NCI-H748 treated with DMSO at 0.1 percent for 48 hours (cell line): ENCODE results near the gene TRH.
"Not testable (repeated sequence)": the region's sequence is repeated elsewhere in the genome, so short reads cannot be mapped to it uniquely, and the experiment has no call there.

Source experiments
- DNase-seq: peaks from one replicate; lab custom pipeline; 2025; lab: John Stamatoyannopoulos, UW

TRH gene

DNA sequence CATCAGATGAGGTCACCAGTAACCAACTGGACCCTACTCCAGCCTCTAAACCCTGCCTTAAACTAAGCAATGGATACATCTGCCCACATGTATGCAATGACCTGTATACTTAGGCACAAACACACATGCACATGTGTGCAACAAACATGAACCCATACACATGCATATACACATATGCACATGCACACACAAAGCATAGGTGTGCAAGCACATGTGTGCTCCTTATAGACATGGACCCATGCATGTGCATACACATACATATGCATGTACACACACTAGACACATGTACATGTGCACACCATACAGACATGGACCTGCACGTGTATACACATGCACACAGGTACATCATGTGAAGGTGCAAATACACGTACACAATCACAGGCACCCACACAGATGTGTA, 8.6 kb upstream of the TRH start:
- no peak for DNase-seq

DNA sequence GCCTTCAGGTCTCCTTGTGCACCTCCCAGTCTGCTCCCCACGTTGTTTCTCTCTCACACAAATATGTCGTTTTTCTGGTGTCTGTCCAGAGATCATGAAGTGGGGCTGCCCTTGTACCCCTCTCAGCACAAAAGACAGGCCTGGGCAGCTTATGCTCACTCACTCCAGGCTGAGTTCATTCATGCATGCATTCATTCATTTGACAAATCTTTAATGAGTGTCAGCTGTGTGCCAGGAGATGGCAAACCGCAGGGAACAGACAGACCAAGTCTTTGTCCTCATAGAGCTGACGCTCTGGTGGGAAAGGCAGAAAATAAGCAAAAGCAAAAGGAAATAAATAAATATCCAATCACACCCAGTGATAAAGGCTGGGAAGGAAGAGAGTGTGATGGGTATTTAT, 7.6 kb upstream of the TRH start:
- no peak for DNase-seq

DNA sequence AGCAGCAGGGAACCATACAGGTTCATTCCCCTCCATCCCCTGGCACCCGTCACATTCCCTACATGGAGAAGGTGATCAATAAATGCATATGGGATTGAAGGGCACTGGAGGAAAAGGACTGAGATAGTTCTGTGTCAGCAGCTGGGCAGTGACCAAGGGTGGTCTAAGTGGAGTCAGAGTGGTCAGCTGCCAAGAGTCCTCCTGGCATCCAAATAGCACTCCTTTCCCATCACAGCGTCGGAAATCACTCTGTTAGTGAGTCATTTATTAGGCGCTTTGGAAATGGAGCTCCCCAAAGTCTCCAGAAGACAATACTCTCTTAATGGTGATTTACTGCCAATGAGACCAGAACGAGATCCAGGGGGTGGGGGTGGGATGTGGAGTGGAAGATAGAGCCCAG, 6.8 kb upstream of the TRH start:
- DNase-seq = no peak

DNA sequence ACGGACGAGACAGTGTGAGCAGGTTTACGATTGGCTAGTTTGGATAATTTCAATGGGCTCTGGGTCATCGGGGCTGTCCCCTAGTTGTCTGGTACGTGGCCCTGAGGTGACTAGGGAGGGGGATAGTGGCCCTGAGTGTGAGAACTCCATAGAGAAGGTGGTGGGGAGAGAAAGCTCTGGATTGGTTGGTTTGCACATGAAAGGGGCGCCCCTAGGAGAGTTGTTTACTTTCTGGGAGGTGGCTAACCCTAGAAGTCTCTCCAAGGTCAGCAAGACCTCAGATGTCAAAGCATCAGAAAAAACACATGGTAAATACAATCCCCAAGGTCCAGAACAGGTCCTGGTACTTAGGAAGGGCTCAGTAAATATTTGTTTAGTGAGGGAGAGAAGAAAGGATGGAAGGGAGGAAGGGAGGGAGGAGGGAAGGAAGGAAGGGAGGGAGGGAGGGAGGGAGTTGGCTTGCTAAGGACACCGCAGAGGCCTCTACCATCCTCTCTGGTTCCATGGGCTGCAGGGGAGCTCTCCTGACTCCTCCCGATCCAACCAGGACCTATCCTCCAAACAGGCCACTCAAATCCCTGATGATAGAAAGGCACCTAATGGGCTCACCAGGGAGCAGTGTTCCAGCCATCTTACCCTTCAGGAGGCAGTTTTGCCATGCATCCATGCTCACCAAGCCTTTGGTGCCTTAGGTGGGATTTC, 3.0 kb upstream of the TRH start:
- peak; percentile 0 for DNase-seq

DNA sequence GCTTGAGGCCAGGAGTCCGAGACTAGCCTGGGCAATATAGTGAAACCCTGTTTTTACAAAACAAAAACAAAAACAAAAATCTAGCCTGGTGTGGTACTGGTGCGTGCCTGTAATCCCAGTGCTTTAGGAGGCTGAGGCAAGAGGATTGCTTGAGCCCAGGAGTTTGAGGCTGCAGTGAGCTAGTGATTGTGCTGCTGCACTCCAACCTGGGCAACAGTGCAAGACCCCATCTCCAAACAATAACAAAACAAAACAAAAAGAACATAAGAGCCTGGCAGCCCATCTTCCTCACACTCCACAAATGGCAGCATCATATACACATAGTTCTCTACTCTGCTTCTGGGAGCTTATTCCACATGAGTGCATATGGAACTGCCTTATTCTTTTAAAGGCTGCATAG, 2.2 kb upstream of the TRH start:
- no peak for DNase-seq

DNA sequence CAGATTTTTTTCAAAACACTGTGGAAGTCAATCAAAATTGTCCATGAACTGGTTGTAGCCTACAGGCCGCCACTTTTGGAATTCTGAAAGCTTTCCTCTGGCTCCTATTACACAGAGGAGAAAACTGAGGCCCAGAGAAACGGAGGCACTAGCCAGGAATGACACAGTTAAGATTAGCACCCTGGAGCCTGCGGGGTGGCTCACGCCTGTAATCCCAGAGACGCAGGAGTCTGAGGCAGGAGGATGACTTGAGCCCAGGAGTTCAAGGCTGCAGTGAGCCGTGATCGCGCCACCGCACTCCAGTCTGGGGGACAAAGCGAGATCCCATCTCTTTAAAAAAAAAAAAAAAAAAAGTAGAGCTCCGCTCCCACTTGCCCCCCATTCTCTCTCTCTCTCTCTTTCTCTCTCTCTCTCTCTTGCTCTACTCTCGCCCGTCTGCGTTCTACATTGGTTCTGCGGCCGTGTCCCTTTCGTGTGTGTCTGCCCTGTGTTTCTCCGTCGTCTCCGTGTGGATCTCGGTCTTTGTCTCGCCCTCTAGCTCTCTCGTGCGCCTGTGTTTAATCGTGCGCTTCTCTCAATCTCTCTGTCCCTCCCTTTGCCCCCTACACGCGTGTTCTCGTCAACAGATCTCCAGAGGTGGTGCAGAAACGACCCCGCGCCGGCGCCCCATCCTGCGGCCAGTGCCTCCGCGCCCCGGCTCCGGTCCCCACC, 512 bp upstream of the TRH start:
- no peak for DNase-seq

DNA sequence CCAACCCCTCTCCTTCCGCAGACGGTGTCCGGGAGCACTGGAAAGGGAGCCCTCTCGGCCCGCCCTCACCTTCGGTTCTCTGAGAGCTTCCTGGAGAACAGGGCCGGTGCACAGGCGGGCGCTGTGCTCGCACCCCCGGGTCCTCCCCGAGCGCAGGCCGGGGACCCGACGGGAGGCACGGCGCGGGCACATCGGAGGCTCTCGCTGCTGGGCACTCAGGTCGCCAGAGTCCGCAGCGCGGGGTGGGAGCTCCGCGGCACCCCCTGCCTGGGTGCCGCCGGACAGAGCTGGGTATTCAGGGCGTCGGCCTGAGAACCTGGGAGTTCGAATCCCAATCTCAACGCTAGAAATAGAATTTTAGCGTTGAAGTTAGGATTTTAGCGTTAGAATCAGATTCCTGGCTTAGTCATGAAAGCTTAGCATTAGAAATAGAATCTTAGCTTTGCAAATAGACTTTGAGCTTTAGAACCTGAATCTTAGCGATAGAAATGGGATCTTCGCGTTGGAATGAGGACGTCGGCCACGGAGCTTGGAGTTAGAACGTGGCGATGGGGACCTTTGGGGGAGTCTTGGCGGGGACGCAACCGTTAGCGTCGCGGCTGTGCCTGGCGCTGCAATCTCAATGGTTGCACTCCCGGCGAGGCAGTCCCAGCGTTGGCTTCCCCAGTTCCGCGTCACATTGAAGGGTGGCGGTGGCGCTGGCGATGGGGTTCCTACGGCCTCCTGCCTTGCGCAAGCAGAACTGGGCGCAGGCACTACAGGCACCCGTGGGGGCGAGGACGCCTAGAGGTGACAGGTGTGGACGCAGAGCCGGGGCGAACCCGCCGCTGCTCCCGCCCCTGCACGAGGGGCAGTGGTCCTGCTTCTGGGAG, 549 bp downstream of the TRH start:
- no peak for DNase-seq

DNA sequence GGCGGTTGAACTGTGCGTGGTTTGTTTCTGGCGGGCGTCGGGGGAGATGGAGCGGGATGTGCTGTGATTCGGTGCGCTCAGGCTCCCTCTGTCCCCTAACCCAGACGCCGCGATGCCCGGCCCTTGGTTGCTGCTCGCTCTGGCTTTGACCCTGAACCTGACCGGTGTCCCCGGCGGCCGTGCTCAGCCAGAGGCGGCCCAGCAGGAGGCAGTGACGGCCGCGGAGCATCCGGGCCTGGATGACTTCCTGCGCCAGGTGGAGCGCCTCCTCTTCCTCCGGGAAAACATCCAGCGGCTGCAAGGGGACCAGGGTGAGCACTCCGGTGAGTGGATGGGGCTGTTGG, 1.2 kb downstream of the TRH start:
- no peak for DNase-seq

DNA sequence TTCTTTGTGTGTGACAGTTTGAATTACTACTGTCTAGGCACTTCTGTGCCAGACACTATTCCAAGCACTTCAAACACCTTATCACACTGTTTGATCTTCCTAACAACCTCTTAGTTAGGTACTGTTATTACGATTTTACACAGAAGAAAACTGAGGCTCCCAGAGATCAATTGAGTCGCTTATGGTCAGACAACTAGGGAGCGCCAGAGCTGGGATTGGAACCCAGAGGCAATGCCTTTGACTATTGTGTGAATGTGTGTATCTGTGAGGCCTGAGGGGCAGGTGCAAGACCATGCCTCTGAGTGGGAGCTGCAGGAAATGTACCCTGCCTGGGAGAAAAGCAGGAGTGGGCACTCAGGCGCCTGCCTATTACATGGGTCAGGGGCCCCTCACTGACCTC, 1.8 kb downstream of the TRH start:
- DNase-seq = no peak

DNA sequence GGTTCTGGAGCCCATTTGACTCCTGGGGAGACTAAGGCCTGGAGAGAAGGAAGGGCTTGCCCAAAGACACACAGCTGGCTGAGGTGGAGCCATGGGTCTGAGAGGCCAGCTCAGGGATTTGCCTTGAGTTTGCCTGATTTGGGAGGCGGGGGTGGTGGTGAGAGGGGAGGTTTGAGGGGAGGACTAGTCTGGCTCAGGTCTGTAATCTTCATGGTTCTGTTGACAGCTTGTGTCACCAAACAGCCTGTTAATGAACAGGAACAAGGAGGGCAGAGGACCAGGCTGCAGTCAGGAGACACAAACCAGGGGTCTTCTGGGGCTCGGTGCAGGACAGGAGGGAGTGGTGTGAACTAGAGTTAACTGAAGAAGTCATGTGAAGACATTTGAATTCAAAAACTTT, 3.6 kb downstream of the TRH start:
- DNase-seq = no peak

DNA sequence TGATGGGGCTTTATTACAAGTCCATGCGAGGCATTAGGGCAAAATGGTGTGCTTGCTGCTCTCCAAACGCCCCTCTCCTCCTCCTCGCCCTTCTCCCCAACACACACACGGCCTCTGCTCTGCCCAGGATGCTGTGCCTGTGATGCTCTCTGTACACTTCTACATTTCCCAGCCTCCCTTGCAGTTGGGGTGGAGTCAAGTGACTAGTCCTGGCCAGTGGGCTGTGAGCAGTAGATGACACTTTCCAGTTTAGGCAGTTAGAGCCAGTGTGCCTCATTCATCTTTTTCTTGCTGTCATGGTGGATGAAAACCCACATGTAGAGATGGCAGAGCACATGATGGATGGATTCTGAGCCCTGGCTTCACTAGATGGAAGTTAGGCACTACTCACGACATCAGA, 5.4 kb downstream of the TRH start:
- no peak for DNase-seq

DNA sequence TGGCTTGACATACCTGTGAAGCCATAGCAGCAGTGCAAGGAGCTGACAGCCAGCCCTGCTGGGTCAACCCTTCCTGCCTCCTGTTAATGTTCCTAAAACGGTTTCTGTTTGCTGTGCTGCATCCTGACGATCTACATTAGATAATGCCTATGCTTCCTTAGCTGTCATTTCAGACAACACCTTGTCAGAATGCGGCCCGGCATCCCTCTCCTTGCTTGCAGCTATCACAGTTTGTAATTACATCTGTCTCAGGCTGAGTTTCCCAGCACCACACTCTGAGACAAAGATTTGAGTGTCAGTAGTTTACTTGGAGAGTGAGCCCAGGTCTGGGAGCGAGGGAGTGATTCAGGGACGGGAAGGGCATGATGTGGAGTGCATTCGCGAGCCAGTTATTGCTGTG, 9.0 kb downstream of the TRH start:
- no peak for DNase-seq

DNA sequence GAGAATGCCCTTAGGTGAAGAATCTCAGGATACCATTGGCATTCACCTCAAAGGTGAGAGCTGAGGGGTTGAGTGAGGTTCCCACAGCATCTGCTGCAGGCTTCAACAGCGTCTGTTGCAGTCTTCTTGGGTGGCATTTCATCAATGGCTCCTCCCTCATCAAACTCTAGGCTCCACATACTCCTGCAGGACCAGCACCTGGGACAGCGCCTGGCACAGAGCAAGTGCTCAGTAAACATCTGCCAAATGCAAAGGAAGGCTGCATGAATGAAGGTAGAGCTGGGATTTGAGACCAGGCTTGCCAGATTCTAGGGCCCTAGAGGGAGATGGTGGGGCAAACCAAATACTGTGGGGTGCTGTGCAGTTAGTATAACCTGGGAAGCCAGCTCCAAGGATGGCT, 9.6 kb downstream of the TRH start:
- DNase-seq = no peak

DNA sequence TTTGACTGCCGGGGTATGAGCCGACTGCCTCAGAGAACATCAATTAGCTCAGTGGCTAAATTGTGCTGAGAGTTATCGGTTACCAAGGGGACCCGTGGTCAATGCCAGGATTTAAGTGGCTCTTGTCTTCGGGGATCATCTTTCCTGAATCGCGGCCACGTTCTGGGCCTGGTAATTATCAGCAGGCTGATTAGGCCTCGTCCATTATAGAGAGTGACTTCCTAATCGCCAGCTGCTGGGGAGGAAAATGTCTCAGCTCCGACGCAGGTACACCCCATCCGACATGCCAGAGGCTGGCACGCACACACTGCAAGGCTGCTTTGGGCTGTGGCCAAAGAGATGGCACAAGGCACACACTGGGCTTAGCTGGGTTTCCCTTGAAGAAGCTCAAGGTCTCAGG, 10.6 kb downstream of the TRH start:
- peak; percentile 77 for DNase-seq

DNA sequence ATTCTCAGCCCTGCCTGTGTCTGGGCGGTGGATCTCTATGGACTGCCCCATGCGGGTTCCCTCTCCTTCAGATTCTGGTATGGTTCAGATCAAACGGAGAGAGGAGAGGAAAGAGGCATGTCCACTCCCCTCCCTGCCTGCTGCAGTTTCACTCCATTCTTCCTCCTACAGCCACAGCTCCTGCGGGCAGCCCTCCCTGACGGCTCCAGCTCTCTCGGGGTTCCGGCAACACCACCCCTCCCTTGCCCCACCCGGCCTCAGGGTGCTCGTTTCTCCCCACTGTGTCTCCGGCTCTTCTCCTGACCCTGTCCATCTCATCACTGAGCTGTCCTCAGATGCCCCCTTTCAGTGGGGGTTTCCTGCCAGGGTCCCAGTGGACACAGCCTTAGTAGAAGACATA, 13.9 kb downstream of the TRH start:
- DNase-seq = no peak

DNA sequence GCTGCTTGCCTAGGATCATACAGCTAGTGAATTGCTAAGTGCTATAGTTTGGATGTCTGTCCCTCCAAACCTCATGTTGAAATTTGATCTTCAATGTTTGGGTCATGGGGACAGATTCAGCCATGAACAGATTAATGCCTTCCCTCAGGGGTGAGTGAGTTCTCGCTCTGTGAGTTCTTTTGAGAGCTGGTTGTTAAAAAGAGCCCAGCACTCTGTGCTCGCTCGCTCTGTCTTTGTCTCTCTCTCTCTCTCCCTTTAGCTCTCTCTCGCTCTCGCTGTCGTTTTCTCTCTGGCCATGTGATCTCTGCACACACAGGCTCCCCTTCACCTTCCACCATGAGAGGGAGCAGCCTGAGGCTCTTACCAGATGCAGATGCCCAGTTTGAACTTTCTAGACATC, 14.9 kb downstream of the TRH start:
- no peak for DNase-seq

DNA sequence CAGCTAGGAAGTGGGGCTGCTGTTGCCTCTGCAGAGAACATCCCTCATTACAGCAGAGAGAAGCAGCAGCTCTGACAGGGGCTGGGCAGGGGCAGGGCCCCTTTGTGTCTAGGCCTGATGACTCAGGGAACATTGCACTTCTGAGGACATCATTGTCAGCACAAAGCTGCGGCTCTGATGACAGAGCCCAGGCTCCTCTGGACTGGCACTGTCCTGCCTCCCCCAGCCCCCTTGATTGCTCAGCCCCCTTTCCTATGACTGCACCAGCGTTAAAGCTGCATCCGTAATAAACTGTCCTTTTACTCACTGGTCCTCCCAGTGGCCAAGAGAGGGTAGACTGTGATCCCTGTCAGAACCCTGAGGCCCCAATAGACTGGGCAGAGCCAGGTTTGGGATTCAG, 18.3 kb downstream of the TRH start:
- DNase-seq = no peak

DNA sequence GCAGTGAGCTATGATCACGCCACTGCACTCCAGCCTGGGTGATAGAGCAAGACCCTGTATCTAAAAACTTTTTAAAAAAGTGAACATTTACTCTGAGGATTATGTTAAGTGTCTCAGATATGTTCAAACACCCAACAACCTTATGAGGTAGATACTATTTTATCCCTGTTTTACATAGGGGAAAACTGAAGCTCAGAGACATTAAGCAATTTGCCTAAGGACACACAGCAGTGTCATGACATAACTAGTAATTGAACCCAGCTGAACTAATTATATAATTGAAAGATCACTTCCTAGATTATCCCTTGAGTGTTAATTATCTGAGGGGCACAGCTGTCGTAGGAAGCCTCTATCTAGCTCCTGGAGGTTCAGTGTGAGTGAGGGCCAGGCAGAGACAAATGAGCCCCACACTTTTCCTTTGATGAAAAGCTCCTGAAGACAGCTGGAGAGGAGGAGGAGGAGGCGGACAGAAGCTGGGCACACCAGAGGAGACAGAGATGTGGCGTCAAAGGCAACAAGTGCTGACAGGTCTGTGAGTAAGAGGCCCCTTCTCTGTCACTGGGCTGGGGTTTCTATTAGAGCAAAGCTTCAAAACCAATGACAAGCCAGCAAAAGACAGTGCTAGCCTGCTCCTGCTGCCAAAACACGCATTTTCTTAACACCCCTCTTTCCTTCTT, 20.5 kb downstream of the TRH start:
- no peak for DNase-seq

DNA sequence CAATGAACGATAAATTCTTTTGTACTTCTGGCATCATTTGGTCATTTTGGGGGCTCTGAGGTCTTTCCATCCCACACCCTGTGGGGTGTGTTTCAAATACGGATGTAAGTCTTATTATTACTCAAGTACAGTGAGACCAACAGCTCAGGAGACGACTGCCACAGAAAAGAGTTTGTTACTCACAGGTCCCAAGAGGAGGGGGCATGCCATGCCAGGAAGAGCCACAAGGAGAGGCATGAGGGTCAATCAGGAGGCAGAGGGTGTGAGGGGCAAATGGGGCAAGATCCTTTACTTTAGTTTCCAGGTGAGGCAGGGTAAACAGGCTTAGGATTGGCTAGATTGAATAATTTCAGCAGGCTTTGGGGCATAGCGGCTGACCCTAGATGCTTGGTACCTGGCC, 21.6 kb downstream of the TRH start:
- DNase-seq = no peak

DNA sequence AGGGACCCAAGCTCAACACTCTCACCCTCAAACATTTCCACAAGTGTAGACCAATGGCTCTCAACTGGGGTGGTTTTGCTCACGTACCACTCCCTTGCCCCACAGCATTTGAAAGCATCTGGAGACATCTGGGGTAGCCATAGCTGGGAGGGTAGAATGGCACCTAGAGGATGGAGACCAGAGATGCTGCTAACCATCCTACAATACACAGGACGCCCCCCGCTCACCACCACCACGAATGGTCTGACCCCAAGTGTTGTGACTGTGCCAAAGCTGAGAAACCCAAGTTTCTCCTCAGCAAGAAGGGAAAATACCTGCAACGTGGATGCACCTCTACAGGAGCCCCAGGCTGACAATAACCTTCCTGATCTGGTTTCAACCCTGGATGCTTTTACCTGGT, 24.7 kb downstream of the TRH start:
- DNase-seq = not testable (repeated sequence)

DNA sequence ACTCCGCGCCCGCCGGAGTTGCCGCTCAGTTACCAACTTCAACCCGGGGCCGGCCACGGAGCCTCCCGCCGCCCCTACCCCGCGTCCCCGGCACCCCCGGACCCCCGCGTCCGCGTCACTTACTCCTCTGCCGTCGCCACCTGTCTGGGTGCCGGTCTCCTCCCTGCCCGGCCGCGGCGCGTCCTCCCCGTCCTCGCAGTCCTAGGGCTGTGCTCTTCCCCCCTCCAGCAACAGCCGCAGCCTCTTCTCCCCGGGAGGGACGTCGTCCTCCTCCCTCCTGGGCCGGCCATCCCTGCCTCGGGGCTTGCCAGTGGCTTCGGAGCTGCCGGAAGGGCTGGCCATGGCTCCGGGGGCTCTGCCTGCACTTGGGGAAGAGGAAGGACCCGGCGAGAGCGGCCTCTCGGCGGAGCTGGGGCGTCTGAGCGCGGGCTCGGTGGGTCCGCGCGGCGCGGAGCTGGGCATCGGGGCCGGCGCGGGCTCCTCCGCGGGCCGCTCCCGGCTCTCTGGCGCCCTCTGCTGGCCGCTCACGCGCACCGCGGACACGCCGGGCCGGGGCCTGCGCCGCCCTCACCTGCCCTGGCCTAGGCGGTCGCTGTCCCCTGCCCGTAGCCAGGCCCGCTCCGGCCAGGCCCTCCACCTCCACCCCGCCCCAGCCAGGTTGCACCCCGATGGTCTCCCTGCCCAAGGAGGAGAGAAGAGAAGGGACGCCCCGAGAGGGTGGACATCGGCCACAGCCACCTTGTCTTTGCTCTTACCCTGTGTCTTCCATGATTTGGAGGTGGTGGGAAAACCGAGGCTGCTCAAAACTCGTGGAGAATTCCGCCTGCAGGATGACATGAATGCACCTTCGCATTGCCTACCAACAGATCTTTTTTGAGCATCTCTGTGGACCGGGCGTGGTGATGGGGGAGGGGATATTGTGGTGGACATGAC, 28.4 kb downstream of the TRH start:
- not testable (repeated sequence) for DNase-seq

DNA sequence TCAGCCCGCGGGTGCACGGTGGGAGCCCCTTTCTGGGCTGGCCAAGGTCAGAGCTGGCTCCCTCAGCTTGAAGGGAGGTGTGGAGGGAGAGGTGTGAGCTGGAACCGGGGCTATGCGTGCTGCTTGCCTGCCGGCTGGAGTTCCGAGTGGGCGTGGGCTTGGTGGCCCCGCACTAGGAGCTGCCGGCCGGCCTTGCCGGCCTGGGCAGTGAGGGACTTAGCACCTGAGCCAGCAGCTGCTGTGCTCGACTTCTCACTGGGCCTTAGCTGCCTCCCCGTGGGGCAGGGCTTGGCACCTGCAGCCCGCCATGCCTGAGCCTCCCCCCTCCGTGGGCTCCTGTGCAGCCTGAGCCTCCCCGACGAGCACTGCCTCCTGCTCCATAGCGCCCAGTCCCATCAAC, 36.0 kb downstream of the TRH start:
- no peak for DNase-seq
